ENCODE measurements around the gene LAMA2.

DNA sequence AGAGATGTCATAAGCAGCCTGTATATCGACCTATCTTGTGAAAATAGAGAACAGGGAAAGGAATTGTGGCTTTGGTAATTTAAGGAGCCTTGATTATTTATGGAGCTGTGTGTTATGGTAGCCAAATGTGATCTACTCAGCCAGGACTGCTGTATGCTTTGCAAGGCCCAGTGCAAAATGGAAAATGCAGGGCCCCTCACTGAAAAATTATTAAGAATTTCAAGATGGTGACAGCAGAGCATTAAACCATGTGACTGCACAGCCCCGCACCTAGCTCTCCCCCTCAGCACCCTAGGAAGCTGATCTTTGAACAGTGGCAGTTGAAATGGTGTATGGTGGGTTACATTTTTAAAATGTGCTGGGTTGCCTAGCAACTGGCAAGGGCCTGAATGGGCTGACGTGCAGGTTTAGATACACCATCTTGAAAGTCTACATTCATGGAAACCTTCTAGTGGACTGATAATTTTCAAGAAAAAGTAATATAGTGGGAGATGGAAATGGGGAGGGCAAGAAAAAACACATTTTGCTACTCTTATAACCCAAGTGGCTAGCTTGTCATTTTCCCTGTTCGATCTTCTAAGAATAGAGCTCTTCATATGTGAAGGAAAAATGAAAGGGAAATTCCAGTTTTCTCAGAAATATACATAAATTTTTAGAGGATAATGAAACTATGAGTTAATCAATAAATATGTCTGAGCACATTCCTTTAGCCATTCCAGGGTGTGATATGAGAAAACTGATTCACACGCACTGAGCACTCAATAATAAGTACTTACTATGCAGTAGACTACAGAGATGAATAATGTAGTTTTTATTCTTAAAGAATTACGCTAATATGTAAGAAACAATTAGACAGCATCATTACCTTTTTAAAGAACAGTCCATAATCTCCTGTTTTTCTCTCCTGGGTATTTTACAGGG, 619.1 kb downstream of the LAMA2 start:
- TF ChIP-seq, protein P1, sequence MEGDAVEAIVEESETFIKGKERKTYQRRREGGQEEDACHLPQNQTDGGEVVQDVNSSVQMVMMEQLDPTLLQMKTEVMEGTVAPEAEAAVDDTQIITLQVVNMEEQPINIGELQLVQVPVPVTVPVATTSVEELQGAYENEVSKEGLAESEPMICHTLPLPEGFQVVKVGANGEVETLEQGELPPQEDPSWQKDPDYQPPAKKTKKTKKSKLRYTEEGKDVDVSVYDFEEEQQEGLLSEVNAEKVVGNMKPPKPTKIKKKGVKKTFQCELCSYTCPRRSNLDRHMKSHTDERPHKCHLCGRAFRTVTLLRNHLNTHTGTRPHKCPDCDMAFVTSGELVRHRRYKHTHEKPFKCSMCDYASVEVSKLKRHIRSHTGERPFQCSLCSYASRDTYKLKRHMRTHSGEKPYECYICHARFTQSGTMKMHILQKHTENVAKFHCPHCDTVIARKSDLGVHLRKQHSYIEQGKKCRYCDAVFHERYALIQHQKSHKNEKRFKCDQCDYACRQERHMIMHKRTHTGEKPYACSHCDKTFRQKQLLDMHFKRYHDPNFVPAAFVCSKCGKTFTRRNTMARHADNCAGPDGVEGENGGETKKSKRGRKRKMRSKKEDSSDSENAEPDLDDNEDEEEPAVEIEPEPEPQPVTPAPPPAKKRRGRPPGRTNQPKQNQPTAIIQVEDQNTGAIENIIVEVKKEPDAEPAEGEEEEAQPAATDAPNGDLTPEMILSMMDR (IDR thresholded peaks at IDR 0.05; ENCODE audit: poor library complexity) = no peak
- TF ChIP-seq EZH2 (IDR thresholded peaks at IDR 0.05; ENCODE audit: borderline replicate concordance) = no peak
